Right ventricle myocardium inferior (tissue), 1 donor: Measurements from ENCODE around the gene RNF19B. TPM values are rescaled to one million over a fixed set of nuclear protein-coding genes. Genes with fewer than 3 reads are reported as not detected.
A peak's percentile ranks its signal among the peaks of the same experiment; 100 is the strongest.

Source experiments
- ATAC-seq: fragments of 200-7000 bp; cut with Tn5 transposase; one replicate; pipeline ENCODE4 v1.9.1; 2020; ENCODE audit warnings: mild to moderate bottlenecking, moderate library complexity
- DNase-seq: peaks from one replicate; pipeline ENCODE4 v3.0.0; 2021; ENCODE audit errors: missing footprints
- intact Hi-C: fragments of 100-400 bp; cut with DNase I; formaldehyde crosslinking; loops from one replicate; pipeline ENCODE4 v1.11.0; 2022
- total RNA-seq: library from RNA; stranded (reverse); fragmentation: NEBNext Ultra II Directional; extraction: Animal tissue kit (Norgen Biotek cat#: 25700); gene quantifications from one replicate; pipeline ENCODE4 v1.2.1, GENCODE V29; 2021
- donor health status: DM: no; HTN: yes; CAD: no; lungs with severe emphysema.

The RNF19B gene
- total RNA-seq, 1 donor from 2014 or later = 15.5 TPM

- no peak for ATAC-seq
- intact Hi-C loops = no loop called here
- DNase-seq = no peak
Measured at GRCh38 chr1:32897082-32898049, 67.2 kb downstream of the RNF19B start.

- ATAC-seq (no peak), DNase-seq (no peak)
- intact Hi-C loops = no loop called here
Measured at GRCh38 chr1:32896451-32896850, 68.2 kb downstream of the RNF19B start.

DNA sequence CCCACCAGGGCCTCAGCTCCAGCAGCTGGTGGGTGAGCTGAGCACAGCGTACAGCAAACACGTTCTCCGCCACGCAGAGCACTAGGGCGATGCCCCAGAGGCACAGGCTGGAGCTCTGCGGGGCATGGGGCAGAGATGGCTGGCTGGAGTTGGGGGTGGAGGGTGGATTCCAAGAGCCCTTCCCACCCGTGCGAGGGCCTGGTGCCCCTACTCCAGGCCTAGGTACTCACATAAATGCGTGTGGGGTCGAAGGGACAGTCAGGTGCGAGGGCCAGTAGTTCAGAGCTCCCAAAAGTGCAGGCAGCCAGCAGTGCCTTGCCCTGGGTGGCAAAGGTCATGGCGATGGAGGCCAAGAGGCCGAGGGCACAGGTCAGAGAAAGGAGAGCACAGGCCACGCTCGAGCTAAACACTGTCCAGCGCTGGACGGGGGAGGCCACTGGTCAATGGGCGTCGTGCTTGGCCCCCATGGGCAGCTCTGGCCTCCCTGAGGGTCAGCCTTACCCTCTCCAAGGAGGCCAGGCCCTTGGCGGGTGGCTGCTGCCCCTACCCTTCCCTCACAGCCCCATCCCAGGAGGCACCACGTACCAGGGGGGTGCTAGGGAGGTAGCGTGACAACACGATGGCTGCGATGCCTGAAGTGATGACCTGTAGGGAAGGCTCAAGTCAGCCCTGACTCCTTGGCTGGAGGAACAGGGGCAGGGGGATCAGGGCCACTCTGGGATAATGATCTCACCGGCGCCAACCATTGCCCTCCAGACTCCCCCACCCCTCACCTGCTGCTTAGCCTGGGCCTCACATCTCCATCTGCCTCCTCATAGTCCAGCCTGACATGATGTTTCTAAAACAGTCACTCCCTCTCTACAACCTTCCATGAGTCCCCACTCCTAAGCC, 69.0 kb downstream of the RNF19B start:
- intact Hi-C loops = no loop called here
- ATAC-seq (no peak), DNase-seq (no peak)

DNA sequence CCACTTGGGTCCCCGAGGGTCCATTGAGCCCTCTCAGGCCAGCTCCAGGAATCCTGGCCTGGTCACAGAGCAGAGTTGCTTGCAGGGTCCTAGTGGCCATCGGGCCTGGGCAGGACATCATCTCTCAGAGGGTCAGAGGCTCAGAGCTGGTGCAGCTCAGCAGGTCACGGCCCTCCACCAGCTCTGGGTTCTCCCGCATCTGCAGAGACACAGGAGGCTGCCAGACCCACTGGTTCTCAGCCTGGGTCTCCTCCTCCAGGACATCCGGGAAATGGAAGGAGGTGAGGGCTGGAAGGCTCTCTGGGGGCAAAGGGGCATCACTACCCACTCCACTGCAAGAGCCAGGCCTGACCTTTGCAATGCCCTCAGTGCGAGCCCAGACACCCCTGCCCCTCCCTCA, 69.9 kb downstream of the RNF19B start:
- no peak for DNase-seq
- intact Hi-C loops = no loop called here
- no peak for ATAC-seq

GRCh38 chr1:32894019-32894600, 70.5 kb downstream of the RNF19B start:
- intact Hi-C loops = no loop called here
- DNase-seq = no peak
- ATAC-seq = no peak

DNA sequence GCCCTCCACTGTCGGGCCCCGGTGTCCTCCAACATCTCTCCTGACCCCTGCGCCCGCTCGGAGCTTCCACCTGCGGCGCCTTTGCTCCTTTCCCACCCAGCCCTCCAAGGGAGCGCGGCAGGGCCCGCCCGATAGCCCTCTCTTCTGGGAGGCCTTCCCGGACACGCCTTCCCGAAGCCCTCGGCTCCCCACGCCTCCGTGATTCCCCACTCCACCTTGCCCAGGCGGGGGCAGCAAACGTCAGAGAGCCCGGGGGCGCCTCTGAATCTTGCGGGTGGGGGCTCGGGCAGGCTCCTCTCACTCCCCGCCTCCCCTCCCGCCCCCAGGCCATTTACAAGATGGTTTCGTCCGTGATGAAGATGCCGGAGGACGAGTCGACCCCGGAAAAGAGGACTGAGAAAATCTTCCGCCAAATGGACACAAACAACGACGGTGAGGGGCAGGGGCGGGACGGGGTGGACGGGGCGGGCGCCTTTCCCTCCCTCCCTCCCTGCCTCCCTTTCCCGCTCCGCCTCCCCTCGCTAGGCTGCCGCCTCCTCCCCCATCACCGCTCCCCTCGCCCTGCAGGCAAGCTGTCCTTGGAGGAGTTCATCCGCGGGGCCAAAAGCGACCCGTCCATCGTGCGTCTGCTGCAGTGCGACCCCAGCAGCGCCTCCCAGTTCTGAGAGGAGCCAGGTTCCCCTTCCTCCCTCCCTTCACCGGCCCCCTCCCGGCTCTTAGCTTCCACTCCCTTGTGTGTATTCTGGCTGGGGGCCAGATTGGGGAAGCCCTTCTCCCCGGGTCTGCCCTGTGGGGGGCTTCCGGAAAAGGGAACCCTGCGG, 71.2 kb downstream of the RNF19B start:
- intact Hi-C loops = no loop called here
- DNase-seq (no peak), ATAC-seq (peak; percentile 51)

DNA sequence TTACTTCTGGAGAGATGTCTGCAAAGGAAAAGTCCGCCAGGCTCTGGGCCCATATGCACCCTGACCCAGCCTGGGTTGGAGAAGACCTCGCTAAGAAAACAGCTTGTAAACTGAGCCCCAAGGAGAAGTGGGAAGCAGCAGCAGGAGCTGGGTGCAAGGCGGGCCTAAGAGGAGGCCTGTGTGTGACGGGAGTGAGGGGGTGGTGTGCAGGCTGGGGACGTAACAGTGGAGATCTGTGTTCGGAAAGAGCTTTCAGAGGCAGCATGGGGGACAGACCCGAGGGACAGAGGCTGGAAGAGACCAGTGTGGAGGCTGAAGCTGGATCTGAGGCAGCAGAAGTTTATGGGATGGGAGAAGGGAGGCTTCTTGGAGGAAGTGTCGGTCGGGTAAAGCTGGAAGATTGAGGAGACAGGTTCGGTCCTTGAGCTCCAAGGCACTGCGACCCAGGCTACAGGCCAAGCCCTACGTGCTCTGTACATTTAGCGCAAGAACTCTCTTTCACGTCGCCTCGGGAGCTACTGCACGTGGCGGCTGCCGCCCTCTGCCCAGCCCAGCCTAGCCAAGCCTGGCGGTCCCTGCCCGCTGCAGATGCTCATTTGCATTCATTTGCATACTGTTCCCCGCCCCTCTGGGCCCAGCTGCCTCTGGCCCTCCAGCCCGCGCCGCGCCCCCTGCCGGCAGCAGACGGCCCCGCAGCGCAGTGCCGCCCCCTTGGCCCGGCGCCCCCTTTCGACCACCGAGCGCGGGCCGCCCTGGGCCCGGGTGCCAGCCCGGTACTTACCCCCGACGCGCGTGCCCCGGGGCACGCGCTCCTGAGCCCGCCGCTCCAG, 72.0 kb downstream of the RNF19B start:
- peak; percentile 27 for ATAC-seq
- no peak for DNase-seq
- intact Hi-C loops = no loop called here

DNA sequence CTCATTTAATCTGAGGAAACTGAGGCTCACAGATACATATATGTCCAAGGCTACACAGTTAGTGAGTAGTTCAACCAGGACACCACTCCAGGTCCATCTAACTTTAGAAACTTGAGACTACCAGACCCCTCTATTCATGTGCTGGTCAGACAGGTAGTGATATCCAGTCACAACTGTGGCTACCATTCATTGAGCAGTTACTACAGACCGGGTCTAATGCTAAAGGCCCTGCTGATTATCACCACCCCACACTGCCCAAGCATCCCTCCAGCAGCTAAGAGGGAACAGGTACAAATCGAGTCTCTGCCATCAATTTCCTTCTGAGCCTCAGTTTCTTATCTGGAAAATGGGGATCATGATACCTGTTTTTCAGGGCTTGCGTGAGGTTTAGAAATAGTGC, 73.0 kb downstream of the RNF19B start:
- ATAC-seq = no peak
- no peak for DNase-seq
- intact Hi-C loops = no loop called here

DNA sequence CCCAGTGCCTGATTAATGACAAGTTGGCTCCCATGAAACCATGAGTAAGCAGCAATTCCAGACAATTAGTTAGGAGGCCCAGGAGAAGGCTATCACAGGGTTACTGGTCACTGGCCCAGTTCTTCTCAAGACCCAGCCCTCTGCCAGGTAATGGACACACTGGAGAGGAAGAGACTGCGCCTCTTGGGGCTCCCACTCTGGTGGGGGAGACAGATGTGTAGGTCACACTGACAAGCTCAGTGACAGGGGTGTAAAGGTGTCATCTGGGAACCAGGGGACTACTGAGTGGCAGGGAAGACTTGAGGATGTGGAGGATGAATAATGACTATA, 73.4 kb downstream of the RNF19B start:
- intact Hi-C loops = no loop called here
- DNase-seq (no peak), ATAC-seq (no peak)

DNA sequence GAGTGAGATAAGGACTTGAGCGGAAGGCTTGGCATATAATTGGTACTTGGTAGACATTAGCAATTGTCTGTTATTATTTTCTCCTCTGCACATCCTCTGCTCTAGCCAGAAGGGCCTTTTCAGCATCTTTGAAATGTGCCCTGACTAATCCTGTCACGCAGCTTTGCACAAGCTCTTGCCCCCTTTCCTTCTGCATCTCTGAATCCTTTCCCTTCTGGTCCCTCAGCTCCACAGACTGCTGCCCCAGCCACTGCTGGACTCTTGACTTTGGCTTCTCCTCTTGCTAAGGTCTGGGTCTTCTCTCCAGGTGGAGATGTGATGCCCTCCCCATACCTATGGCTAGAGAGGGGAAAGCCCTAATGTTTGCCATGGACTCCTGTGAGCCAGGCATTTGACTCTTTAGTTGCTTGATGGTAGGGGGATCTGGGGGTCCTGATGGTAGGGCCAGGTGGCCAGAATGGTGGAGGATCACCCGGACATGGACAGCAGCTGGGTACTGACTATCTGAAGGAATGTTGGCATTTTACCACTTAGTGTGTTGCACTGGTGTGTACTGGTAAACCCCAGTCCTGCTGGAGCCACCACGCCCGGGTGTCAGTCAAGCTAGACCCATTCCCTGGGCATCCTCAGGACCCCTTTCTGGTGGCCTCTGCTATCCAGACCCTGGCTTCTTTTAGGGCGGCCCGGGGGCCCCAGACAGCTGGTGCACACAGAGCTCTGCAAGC, 73.9 kb downstream of the RNF19B start:
- no peak for DNase-seq
- no peak for ATAC-seq
- intact Hi-C loops = no loop called here

- intact Hi-C loops = no loop called here
- no peak for DNase-seq
- no peak for ATAC-seq
Measured at GRCh38 chr1:32889731-32890278, 74.8 kb downstream of the RNF19B start.

- intact Hi-C loops = no loop called here
- DNase-seq (no peak), ATAC-seq (no peak)
Measured at GRCh38 chr1:32888677-32889420, 75.8 kb downstream of the RNF19B start.

DNA sequence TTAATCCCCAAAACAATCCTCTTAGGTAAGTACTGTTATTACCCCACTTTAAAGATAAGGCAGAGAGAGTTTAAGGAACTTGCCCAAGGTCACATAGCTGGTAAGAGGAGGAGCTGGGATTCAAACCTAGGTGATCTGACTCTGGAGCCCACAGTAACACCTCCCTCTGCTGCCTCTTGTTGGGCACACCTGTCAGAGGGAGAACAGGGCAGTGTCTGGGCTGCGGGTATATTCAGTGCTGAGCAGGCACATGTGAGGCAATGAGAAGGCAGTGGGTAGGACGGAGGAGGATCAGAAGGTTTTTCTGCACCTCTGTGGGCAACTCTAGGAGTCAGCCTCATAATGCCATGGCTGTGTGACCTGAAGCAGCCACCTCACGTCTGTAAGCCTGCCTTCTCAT, 76.5 kb downstream of the RNF19B start:
- ATAC-seq (no peak), DNase-seq (no peak)
- intact Hi-C loops = no loop called here

GRCh38 chr1:32887623-32888022, 77.0 kb downstream of the RNF19B start:
- DNase-seq (no peak), ATAC-seq (no peak)
- intact Hi-C loops = no loop called here

GRCh38 chr1:32886828-32887414, 77.7 kb downstream of the RNF19B start:
- ATAC-seq (no peak), DNase-seq (no peak)
- intact Hi-C loops = no loop called here
